Measurements from ENCODE around the gene DCHS2. TPM values are rescaled to one million over a fixed set of nuclear protein-coding genes. Genes with fewer than 3 reads are reported as not detected.

DCHS2 gene
- total RNA-seq, 1 experiment from 2014 or later = not detected

DNA sequence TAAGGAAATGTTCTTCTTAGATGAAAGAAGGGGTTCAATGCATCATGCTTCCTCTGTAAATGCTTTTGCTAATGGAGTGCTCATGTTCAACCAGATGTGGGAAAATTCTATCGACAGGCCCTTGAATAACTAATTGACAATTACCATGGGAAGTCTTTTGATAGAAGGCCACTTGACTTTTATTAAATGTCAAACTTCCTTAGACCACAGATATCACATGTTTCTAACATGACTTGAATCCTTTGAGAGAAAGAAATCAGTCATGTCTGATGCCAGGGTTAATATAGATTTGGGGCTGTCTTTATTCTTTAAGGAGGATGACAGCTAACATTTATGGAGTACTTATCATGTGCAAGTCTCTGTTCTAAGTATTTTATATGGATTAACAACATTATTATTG, 280.1 kb downstream of the DCHS2 start:
- POLR2A ChIA-PET = no interaction called here
- Histone ChIP-seq H3K27me3 (replicated peaks; ENCODE audit: control insufficient read depth, insufficient read depth, low read length) (no peaks in the 10 kb centered on the region), H3K4me1 (no peaks in the 10 kb centered on the region), H3K4me3 (ENCODE audit: low read depth, low read length) (no peak overlapping the region), H3K9me3 (no peaks in the 10 kb centered on the region), H3K36me3 (ENCODE audit: control insufficient read depth, insufficient read depth, low read length) (no peaks in the 10 kb centered on the region)
- Mint-ChIP-seq H3K9me3 (ENCODE audit: unreplicated experiment) (no peaks in the 10 kb centered on the region), H3K27me3 (ENCODE audit: insufficient read depth, unreplicated experiment) (peaks cover 2% of the 10 kb centered on the region), H3K27ac (ENCODE audit: unreplicated experiment) (no peak overlapping the region), H3K4me3 (ENCODE audit: unreplicated experiment) (no peak overlapping the region), H3K4me1 (ENCODE audit: low read depth, unreplicated experiment) (no peaks in the 10 kb centered on the region), H3K36me3 (ENCODE audit: insufficient read depth, unreplicated experiment) (no peaks in the 10 kb centered on the region)
- intact Hi-C loops (cut with micrococcal nuclease; ENCODE audit: unreplicated experiment) = no loop called here
- BruUV-seq (replicated peaks) = no TSS peak
- TF ChIP-seq, protein P1, sequence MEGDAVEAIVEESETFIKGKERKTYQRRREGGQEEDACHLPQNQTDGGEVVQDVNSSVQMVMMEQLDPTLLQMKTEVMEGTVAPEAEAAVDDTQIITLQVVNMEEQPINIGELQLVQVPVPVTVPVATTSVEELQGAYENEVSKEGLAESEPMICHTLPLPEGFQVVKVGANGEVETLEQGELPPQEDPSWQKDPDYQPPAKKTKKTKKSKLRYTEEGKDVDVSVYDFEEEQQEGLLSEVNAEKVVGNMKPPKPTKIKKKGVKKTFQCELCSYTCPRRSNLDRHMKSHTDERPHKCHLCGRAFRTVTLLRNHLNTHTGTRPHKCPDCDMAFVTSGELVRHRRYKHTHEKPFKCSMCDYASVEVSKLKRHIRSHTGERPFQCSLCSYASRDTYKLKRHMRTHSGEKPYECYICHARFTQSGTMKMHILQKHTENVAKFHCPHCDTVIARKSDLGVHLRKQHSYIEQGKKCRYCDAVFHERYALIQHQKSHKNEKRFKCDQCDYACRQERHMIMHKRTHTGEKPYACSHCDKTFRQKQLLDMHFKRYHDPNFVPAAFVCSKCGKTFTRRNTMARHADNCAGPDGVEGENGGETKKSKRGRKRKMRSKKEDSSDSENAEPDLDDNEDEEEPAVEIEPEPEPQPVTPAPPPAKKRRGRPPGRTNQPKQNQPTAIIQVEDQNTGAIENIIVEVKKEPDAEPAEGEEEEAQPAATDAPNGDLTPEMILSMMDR (IDR thresholded peaks at IDR 0.05; ENCODE audit: insufficient read depth in 1 of 2, low read depth in 1 of 2, low read length in 1 of 2, severe bottlenecking in 1 of 2, unreplicated experiment in 1 of 2) = no peak
- DNase-seq = no peak
- CTCF ChIA-PET = no interaction called here

GRCh38 chr4:154208424-154208823, 283.2 kb downstream of the DCHS2 start:
- POLR2A ChIA-PET = no interaction called here
- no peaks in the 10 kb centered on the region for H3K4me1 ChIP-seq
- DNase-seq = no peak
- H3K4me1 Mint-ChIP-seq (ENCODE audit: low read depth, unreplicated experiment) = no peaks in the 10 kb centered on the region
- no peak overlapping the region for H3K4me3 Mint-ChIP-seq (ENCODE audit: unreplicated experiment)
- H3K36me3 Mint-ChIP-seq (ENCODE audit: insufficient read depth, unreplicated experiment) = no peaks in the 10 kb centered on the region
- no peaks in the 10 kb centered on the region for H3K9me3 ChIP-seq
- no TSS peak for BruUV-seq (replicated peaks)
- intact Hi-C loops (cut with micrococcal nuclease; ENCODE audit: unreplicated experiment) = no loop called here
- peaks cover 2% of the 10 kb centered on the region for H3K27me3 Mint-ChIP-seq (ENCODE audit: insufficient read depth, unreplicated experiment)
- H3K4me3 ChIP-seq (ENCODE audit: low read depth, low read length) = no peak overlapping the region
- no peak overlapping the region for H3K27ac Mint-ChIP-seq (ENCODE audit: unreplicated experiment)
- H3K27me3 ChIP-seq (replicated peaks; ENCODE audit: control insufficient read depth, insufficient read depth, low read length) = no peaks in the 10 kb centered on the region
- H3K9me3 Mint-ChIP-seq (ENCODE audit: unreplicated experiment) = no peaks in the 10 kb centered on the region
- TF ChIP-seq, protein P1 (IDR thresholded peaks at IDR 0.05; ENCODE audit: insufficient read depth in 1 of 2, low read depth in 1 of 2, low read length in 1 of 2, severe bottlenecking in 1 of 2, unreplicated experiment in 1 of 2) = no peak
- CTCF ChIA-PET = no interaction called here
- no peaks in the 10 kb centered on the region for H3K36me3 ChIP-seq (ENCODE audit: control insufficient read depth, insufficient read depth, low read length)

GRCh38 chr4:154205471-154205870, 286.1 kb downstream of the DCHS2 start:
- Mint-ChIP-seq H3K36me3 (ENCODE audit: insufficient read depth, unreplicated experiment) (no peaks in the 10 kb centered on the region), H3K4me3 (ENCODE audit: unreplicated experiment) (no peak overlapping the region), H3K27ac (ENCODE audit: unreplicated experiment) (no peak overlapping the region), H3K27me3 (ENCODE audit: insufficient read depth, unreplicated experiment) (peaks cover 2% of the 10 kb centered on the region), H3K9me3 (ENCODE audit: unreplicated experiment) (no peaks in the 10 kb centered on the region), H3K4me1 (ENCODE audit: low read depth, unreplicated experiment) (no peaks in the 10 kb centered on the region)
- ChIA-PET CTCF (no interaction called here), POLR2A (no interaction called here)
- H3K4me1 ChIP-seq = no peaks in the 10 kb centered on the region
- H3K27me3 ChIP-seq (replicated peaks; ENCODE audit: control insufficient read depth, insufficient read depth, low read length) = no peaks in the 10 kb centered on the region
- DNase-seq = no peak
- TF ChIP-seq, protein P1 (IDR thresholded peaks at IDR 0.05; ENCODE audit: insufficient read depth in 1 of 2, low read depth in 1 of 2, low read length in 1 of 2, severe bottlenecking in 1 of 2, unreplicated experiment in 1 of 2) = no peak
- BruUV-seq (replicated peaks) = no TSS peak
- no peak overlapping the region for H3K4me3 ChIP-seq (ENCODE audit: low read depth, low read length)
- intact Hi-C loops (cut with micrococcal nuclease; ENCODE audit: unreplicated experiment) = no loop called here
- no peaks in the 10 kb centered on the region for H3K9me3 ChIP-seq
- H3K36me3 ChIP-seq (ENCODE audit: control insufficient read depth, insufficient read depth, low read length) = no peaks in the 10 kb centered on the region
